Measurements from ENCODE around the gene LLGL2. TPM values are rescaled to one million over a fixed set of nuclear protein-coding genes. Genes with fewer than 3 reads are reported as not detected.

Gene LLGL2
- 10 to 100 TPM; 22.2 to 23.4 TPM for total RNA-seq

GRCh38 chr17:75524970-75525805 is at the start of gene LLGL2:
TSS of gene LLGL2 (plus strand) at chr17:75525697. CDS start at chr17:75543427, 17,730 bp downstream.

GRCh38 chr17:75515496-75516254 is 9.8 kb upstream of the LLGL2 start, which contains the start of gene CASKIN2:
TSS of gene CASKIN2 (minus strand) at chr17:75515537. CDS start at chr17:75513804, 1,733 bp downstream.

GRCh38 chr17:75516255-75516618 is 9.3 kb upstream of the LLGL2 start, which contains the start of gene TSEN54:
TSS of gene TSEN54 (plus strand) at chr17:75516528. CDS start at chr17:75516561, 33 bp downstream.

GRCh38 chr17:75587675-75588595 is 62.4 kb downstream of the LLGL2 start, which contains the start of gene MYO15B:
TSS of gene MYO15B (plus strand) at chr17:75587800. CDS start at chr17:75588058, 258 bp downstream.

Small RNA genes within 50 kb of the gene (microRNA-seq; reads per million reads assigned to microRNA genes)
- not detected for gene MIR6785 (ENCODE audit: borderline microRNAs expressed, borderline replicate concordance)

Other genes with a start within 250 kb of the LLGL2 start
- 10 to 100 TPM; 21.1 to 24.2 TPM for gene SLC25A19, start 236.3 kb upstream of the LLGL2 start, total RNA-seq
- 100 to 1,000 TPM; 109 to 128 TPM for gene GRB2, start 120.0 kb upstream of the LLGL2 start, total RNA-seq
- 10 to 100 TPM; 79.4 to 87.2 TPM for gene TMEM94, start 69.1 kb upstream of the LLGL2 start, total RNA-seq
- 1 to 10 TPM; 1.3 to 1.6 TPM for gene CASKIN2, start 10.2 kb upstream of the LLGL2 start, total RNA-seq
- gene TSEN54, start 9.2 kb upstream of the LLGL2 start, total RNA-seq = 10 to 100 TPM; 45.7 to 46.0 TPM
- 10 to 100 TPM; 31.0 to 32.0 TPM for gene MYO15B, start 62.1 kb downstream of the LLGL2 start, total RNA-seq
- gene SMIM5, start 107.7 kb downstream of the LLGL2 start, total RNA-seq = under 1 TPM in 1 of 2 experiments, not detected in 1; 0.15 TPM
- 10 to 100 TPM; 37.6 to 43.7 TPM for gene RECQL5, start 141.5 kb downstream of the LLGL2 start, total RNA-seq
- 10 to 100 TPM; 70.5 to 79.5 TPM for gene SAP30BP, start 141.6 kb downstream of the LLGL2 start, total RNA-seq
- gene ITGB4, start 195.8 kb downstream of the LLGL2 start, total RNA-seq = 1 to 10 TPM; 1.5 to 1.6 TPM
- 10 to 100 TPM; 32.4 to 36.0 TPM for gene GALK1, start 239.5 kb downstream of the LLGL2 start, total RNA-seq

Measured in activated naive CD4-positive, alpha-beta T cell treated with anti-CD3 and anti-CD28 coated beads, Interleukin-2, amount 10 ng/mL, durations not matched to agents 5 hours and 36 hours (primary cell).